CD4-positive, alpha-beta T cell treated with Interferon alpha-2 for 1 hour (primary cell): ENCODE results near the gene POLA2.
A peak's percentile ranks its signal among the peaks of the same experiment; 100 is the strongest.

Experiments
- DNase-seq, 2 donors: peaks; one replicate each; pipeline ENCODE4 v3.0.0-alpha.2; 2020 to 2022

POLA2 gene

DNA sequence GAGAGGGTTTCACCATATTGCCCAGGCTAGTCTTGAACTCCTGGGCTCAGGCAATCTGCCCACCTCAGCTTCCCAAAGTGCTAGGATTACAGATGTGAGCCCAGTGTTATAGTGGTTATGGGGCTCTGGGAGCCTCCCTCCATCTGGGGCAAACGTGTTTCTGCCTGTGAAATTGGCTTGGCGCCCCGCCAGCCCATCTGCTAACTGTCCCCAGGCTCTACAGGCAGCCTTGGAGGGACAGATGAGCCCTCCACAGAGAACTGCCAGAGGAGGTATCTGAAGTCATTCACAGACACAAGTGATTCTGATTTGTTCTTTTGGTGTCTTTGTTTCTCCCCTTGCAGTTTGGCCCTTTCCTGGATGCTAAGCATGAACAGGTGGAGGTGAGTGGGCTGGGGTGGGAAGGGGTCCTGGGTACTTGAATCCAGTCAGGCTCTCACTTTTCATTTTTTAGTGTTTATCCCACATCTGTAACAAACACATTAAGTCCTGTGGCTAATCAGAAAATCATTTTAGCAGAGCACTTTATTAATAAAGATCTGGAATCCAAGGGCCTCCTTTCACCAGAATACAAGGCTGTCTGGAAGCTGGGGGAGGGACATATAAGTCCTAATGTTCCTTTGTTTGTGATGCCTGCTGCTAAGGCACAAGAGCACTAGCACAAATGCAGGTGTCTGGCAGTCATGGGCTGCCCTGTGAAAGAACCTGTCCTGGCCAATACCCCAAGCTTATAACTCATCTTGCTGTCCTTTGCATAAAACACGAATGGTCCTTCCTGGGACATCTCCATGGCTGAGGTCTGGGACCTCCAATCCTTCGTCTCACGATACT lies 27.2 kb downstream of the POLA2 start:
- no peak for DNase-seq

GRCh38 chr11:65290448-65291165 lies 28.8 kb downstream of the POLA2 start:
- DNase-seq: peak; percentile 42 to 79

- DNase-seq: no peak
Observed at GRCh38 chr11:65291613-65292012, 29.9 kb downstream of the POLA2 start.

GRCh38 chr11:65292890-65293289 lies 31.1 kb downstream of the POLA2 start:
- no peak for DNase-seq

DNA sequence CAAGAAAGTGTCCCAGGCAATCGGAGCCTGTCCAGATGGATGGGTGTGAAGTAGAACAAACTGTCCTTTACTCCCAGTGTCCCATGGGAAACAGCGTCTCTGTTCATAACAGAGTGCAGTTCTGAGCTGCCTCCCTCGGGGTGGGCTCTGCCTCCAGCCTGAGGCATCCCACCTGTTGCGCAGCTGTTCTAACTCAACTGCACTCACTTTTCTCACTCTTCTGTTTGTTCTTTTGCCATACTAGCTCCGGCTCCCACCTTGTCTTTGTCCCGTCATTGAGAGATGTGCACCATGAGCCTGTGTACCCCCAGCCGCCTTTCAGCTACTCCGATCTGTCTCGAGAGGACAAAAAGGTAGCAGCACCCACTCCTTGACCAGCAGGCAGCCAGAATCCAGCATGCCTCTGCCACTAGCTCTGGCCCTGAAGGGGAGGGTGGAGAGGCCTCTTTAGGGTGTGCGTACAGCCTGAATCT lies 32.2 kb downstream of the POLA2 start:
- DNase-seq: no peak

- DNase-seq: no peak
Observed at GRCh38 chr11:65295001-65295400, 33.2 kb downstream of the POLA2 start.

DNA sequence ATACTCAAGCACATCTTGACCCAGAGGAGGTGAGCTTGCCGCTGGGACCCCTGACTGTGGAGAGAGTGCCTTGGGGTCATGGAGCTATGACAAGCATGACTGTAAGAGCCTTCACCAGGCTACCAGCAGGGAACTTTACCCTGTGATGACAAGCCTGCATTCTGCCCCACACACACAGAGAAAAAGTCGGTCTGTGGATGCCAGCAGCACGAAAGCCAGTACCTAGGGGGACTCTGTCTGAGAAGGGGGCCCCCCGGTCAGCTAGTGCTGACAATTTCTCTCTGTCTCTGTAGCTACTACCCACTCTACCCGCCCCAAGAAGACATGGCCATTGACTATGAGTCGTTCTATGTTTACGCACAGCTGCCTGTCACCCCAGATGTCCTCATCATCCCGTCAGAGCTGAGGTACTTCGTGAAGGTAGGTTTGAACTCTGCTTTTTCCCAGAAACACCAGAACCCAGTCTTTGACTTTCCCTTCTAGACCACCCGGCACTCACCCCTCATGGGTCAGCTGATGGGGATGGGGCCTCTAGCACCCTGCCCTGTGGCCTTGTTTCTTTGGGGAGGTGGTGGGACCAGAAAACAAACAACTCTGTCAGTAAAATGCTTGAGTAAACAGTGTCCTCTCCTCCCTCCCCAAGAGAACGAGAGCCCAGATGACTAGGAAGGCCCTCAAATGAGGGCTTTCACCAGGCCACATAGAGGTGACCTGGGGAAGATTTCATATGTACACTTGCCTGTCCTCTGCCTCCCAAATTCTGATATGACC lies 34.0 kb downstream of the POLA2 start:
- no peak for DNase-seq

DNA sequence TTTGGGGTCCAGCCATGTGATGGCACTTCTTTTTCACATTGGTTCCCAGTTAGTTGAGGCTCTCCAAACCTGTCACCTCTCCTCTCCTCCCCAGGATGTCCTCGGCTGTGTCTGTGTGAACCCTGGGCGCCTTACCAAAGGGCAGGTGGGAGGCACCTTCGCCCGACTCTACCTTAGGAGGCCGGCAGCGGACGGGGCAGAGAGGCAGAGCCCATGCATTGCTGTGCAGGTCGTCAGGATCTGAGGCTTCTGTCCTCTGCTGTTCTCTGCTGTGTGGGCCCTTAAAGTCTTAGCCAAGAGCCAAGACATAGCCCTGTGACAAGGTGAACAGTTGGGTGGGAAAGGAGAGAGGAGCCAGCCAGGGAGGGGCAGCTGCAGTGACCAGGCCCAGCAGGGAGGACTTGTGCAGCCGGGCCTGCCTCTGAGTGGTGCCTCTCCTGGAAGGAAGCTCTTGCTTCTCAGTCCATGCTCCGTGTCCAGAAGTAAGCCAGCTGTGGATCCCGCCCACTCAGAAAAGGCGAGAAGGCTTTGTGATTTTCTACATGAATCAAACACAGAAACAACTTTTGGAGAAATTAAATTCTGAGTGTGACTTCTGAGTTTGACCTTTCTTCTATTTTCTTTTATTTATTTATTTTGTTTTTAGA lies 35.4 kb downstream of the POLA2 start:
- no peak for DNase-seq

DNA sequence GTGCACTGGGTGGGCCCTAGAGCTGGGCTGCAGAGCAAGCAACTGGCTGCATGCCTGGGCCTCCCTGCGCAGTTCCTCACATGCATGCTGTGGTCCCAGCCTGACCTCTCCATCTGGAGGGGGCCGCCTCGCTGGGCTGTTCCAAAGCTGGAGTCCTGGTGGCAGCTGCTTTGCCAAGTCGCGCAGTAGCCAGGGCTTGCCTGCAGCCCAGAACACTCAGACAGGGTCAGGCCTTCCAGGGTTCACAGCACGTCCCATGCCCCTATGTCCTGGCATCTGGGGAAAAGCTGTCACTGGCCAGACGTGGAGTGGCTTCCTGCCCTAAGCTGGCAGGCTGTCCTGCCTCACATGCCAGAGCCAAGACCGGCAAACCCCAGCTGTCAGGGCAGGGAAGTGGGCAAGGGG lies 36.4 kb downstream of the POLA2 start:
- no peak for DNase-seq

DNA sequence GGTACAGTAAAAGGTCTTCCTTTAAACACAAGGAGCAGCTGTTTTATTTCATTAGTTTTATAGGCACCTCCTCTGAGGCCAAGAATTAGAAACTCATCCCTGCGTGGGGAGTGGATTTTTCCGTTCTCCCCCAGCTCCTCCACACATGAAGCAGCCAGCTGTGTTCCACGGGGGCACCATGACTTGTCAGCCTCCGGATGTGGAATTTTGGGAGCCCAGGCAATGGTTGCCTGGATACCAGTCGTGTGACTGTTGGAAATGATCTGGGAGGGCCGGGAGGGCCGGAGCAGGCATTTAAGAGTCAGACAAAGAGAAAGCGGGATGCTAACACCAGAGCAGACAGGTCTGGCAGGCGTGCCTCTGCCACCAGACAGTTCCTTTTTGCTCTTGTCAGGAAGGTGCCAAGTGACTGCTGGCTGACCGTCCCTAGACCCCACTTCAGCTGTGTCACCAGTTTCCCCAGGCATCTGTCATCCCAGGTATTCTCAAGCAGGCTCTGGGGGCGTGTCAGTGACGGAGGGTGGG lies 37.0 kb downstream of the POLA2 start:
- DNase-seq: no peak

DNA sequence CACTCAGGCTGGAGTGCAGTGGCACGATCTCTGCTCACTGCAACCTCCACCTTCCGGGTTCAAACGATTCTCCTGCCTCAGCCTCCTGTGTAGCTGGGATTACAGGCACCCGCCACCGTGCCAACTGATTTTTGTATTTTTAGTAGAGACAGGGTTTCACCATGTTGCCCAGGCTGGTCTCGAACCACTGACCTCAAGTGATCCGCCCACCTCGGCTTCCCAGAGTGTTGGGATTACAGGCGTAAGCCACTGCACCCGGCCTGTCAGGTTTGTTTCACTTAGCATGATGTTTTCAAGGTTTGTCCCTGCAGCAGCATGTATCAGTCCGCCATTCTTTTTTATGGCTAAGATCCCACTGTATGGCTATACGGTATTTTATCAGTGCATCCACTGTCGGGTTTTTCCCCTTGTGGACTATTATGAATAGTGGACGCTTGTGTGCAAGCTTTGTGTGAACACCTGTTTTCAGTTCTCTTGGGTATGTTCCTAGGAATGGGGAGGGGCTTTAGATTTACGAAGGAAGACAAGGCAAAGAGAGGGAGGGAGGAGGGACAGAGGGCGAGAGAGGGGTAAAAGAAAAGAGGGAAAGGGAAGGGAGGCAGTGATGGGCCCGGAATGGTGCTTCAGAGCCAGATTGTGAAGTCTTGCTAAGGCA lies 39.0 kb downstream of the POLA2 start:
- no peak for DNase-seq

DNA sequence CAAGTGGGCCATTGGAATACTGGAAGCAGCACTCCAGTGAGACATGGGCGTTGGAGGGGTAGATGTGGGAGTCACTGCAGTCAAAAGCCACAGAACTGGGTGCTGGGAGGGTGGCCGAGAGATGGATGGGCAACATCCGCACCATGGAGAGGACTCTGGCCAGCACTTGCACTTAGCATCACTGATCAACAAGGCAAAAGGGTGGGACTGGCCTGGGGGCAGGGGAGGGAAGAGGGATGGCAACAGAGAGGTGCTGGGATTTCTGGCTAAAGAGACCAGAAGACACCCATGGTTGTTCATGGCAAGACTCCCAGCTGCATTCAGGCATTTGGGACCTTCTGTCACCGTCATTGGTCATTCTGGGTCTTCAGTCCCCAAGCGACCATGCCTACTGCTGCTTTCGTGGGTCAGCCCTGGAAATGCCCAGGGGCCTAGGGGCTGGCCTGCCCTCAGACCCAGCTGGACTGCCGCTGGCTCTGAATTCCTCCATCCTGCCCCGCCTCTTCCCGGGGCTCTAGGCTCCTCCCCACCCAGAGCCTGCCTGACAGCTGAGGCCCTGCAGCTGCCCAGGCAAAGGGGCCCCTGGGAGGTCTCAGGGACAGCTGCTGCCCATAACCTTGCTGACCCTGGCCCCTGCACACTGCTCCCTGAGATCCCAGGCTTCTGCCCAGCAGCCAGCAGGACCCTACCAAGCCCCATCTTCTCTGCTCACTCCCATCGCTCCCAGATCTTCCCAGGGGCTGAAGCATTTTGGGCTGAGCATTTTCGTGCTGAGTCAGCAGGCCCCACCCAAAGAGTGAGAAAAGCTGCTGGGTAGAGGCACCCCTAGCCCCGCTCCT lies 39.9 kb downstream of the POLA2 start:
- DNase-seq: no peak

DNA sequence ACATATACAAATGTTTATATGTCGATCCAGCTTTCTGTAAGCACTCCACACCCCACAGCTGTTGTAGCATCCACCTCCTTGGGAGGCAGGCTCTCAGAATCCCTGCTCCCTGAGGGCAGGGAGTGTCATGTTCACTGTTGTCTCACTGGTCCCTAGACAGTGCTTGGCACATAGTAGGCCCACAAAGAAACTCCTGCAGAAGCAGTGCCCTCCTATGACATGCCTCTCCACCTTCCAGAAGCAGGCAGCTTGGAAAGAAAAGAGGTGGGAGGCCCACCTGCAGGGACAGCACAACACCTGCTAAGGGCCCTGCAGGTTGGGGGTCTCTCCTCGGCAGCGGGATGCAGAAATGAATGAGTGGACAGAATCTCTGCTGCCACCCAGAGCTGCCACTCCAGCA lies 41.8 kb downstream of the POLA2 start:
- DNase-seq: no peak

GRCh38 chr11:65304110-65304509 lies 42.3 kb downstream of the POLA2 start:
- DNase-seq: no peak

DNA sequence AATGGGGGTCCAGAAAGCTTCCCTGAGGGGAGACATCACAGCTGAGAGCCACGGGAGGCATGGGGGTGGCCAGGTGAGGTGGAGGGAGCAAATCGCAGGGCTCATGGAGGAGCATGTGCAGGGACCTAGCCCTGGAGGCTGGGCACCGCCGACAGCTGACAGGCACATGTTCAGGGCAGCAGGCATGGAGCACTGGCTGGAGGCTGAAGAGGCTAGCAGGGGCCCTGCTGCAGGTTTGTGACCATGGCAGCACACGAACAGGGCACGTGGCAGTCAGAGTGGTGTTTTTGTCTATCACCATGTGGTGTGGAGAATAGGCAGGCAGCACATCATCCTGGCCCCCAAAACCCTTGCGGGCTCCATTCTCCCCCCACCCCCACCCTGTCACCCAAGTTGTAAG lies 42.9 kb downstream of the POLA2 start:
- DNase-seq: no peak

GRCh38 chr11:65305501-65306268 lies 43.9 kb downstream of the POLA2 start:
- no peak for DNase-seq

- no peak for DNase-seq
Observed at GRCh38 chr11:65307298-65308229, 45.8 kb downstream of the POLA2 start.

DNA sequence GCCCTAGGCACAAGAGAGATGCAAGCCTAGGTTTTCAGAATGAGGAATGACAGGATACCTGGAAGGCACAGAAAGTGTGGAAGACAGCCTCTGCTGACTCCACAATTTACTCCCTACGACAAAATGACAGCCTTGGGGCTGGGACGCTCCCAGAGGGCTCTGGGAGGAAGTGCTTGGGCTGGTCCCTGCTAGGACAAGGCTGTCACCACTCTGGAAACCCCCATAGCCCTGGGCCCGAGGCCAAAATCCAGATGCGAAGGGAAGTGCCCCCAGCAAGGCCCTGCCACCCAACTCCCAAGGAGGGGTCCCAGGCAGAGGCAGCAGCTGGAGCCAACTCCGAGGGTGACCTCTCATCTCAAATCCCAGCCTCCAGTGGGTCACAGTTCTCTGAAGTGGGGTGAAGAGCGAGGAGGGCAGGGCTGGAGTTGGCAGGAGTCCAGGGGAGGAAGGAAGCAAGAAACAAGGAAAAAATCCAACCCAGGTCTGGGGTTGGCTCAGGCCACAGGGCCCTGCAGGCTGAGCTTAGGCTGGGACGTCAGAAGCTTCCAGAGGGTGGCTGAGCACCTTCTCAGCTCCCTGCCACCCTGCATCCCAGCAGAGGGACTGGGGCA lies 46.6 kb downstream of the POLA2 start:
- DNase-seq: peak in 1 of 2 donors; percentile 60

GRCh38 chr11:65309006-65309405 lies 47.2 kb downstream of the POLA2 start:
- peak in 1 of 2 donors; percentile 24 for DNase-seq
